T-cell (primary cell): ENCODE results near the gene GLTP. TPM values are rescaled to one million over a fixed set of nuclear protein-coding genes. Genes with fewer than 3 reads are reported as not detected.

Experiments used
- ATAC-seq, 4 experiments: fragments of 200-7000 bp in 3 of 4; fragments of 150-1000 bp in 1 of 4; cut with Tn5 transposase; replicated peaks in 1 of 4; 1 replicate in 3 of 4; 2 replicates in 1 of 4; pipeline ENCODE4 v1.10.0; 2021; ENCODE audit warnings: moderate library complexity in 3 of 4, mild to moderate bottlenecking in 2 of 4, moderate number of reproducible peaks in 1 of 4
- CTCF ChIA-PET, 2 donors: fragments of 300-600 bp; sonication (Branson Sonifier 250); formaldehyde crosslinking; loops; one replicate each; lab custom pipeline; 2022; ENCODE audit warnings: antibody characterized with exemption in 2 of 2; lab: Charles Lee
- POLR2A ChIA-PET, 2 donors: fragments of 300-600 bp; sonication (Branson Sonifier 250); formaldehyde crosslinking; loops; one replicate each; lab custom pipeline; 2022; ENCODE audit warnings: antibody characterized with exemption in 2 of 2; lab: Charles Lee
- DNase-seq, 35 experiments: peaks; one replicate each; pipeline versions ENCODE4 v3.0.0 to v3.0.0-alpha.2; 2013 to 2023
- H3K27ac ChIP-seq: one replicate; pipeline ENCODE4 v1.5.1; 2013; ENCODE audit warnings: low read length
- H3K27me3 ChIP-seq, 2 experiments: replicated peaks in 1 of 2; 1 replicate in 1 of 2; 2 replicates in 1 of 2; pipeline versions ENCODE4 v1.6.1 to v1.7.0; 2013; ENCODE audit warnings: low read length in 1 of 2, mixed read lengths in 1 of 2; ENCODE audit not compliant: control insufficient read depth in 2 of 2, insufficient read depth in 2 of 2; ENCODE audit errors: extremely low read depth in 1 of 2
- H3K36me3 ChIP-seq, 2 donors: 1 replicate in 1 of 2; 2 replicates in 1 of 2; pipeline versions ENCODE4 v1.6.1 to v1.7.0; 2013; ENCODE audit warnings: low read length in 1 of 2; ENCODE audit not compliant: control insufficient read depth in 2 of 2, insufficient read depth in 1 of 2; ENCODE audit errors: extremely low read depth in 1 of 2
- H3K4me1 ChIP-seq, 2 experiments: 1 replicate in 1 of 2; 2 replicates in 1 of 2; pipeline versions ENCODE4 v1.6.1 to v1.7.0; 2013; ENCODE audit warnings: low read length in 2 of 2, mixed read lengths in 1 of 2; ENCODE audit not compliant: insufficient read depth in 2 of 2, control insufficient read depth in 1 of 2; ENCODE audit errors: extremely low read depth in 1 of 2
- H3K4me3 ChIP-seq, 2 donors: 1 replicate in 1 of 2; 2 replicates in 1 of 2; pipeline versions ENCODE4 v1.5.1 to v1.7.0; 2013; ENCODE audit warnings: mild to moderate bottlenecking in 2 of 2, low read length in 1 of 2, moderate library complexity in 1 of 2; ENCODE audit not compliant: control insufficient read depth in 1 of 2; ENCODE audit errors: extremely low read depth in 1 of 2
- H3K9me3 ChIP-seq: 2 replicates; pipeline ENCODE4 v1.7.0; 2013
- H3K27ac Mint-ChIP-seq, 2 donors: one replicate each; pipeline ENCODE4 v1.8.0; 2020 to 2021; ENCODE audit warnings: mild to moderate bottlenecking in 2 of 2, mixed read lengths in 2 of 2
- H3K27me3 Mint-ChIP-seq, 2 donors: one replicate each; pipeline ENCODE4 v1.8.0; 2021 to 2022; ENCODE audit warnings: mixed read lengths in 2 of 2
- H3K36me3 Mint-ChIP-seq: one replicate; pipeline ENCODE4 v1.8.0; 2021; ENCODE audit warnings: mixed read lengths
- H3K4me1 Mint-ChIP-seq, 3 donors: one replicate each; pipeline ENCODE4 v1.8.0; 2020 to 2022; ENCODE audit warnings: mixed read lengths in 3 of 3, mild to moderate bottlenecking in 1 of 3
- H3K4me3 Mint-ChIP-seq, 3 donors: one replicate each; pipeline ENCODE4 v1.8.0; 2020 to 2022; ENCODE audit warnings: mild to moderate bottlenecking in 3 of 3, mixed read lengths in 3 of 3, moderate library complexity in 3 of 3
- H3K9me3 Mint-ChIP-seq, 3 donors: one replicate each; pipeline ENCODE4 v1.8.0; 2020 to 2022; ENCODE audit warnings: mixed read lengths in 3 of 3
- WGBS: methylation state at CpG from one replicate; pipeline ENCODE4 v1.1.5; 2013; ENCODE audit warnings: missing lambda C conversion rate; ENCODE audit not compliant: insufficient coverage; 5-methylcytosine and 5-hydroxymethylcytosine counted together
- total RNA-seq, 35 experiments: library from RNA in 6 of 35; stranded (reverse) in 6 of 35; fragments of 120-200 nt in 1 of 35; gene quantifications; one replicate each; pipeline versions ENCODE4 v1.2.1 to v1.2.4 and lab custom pipeline; 2013 to 2026

GLTP gene
- total RNA-seq, 5 donors from 2014 or later (not counting 1 experiment from before 2014, with no cell fraction given): 22.0 to 29.5 (median 23.8) TPM

GRCh38 chr12:109844091-109844490, 36.2 kb downstream of the GLTP start:
- Histone ChIP-seq H3K27ac (no peak overlapping the region), H3K27me3 (peaks cover 0 to 9% of the 10 kb centered on the region in 2 experiments), H3K36me3 (no peaks in the 10 kb centered on the region), H3K4me3 (no peak overlapping the region), H3K4me1 (peaks cover 2 to 8% of the 10 kb centered on the region in 2 experiments), H3K9me3 (no peaks in the 10 kb centered on the region)
- ATAC-seq: no peak
- ChIA-PET POLR2A (no interaction called here), CTCF (interaction anchor here (0.7 to 3.6 kb wide), 4 partner anchors 15 to 39 kb away, joined by 3 to 24 read pairs (median 3); no protein-coding TSS in a partner anchor)
- H3K9me3 Mint-ChIP-seq: no peaks in the 10 kb centered on the region
- no peaks in the 10 kb centered on the region for H3K36me3 Mint-ChIP-seq
- DNase-seq: no peak
- H3K4me3 Mint-ChIP-seq: no peak overlapping the region
- H3K4me1 Mint-ChIP-seq: peaks cover 0 to 6% (median 0%) of the 10 kb centered on the region in 3 donors
- H3K27me3 Mint-ChIP-seq: no peaks in the 10 kb centered on the region
- no peak overlapping the region for H3K27ac Mint-ChIP-seq
- WGBS: 89% methylated on average over 4 of the region's 5 CpGs

DNA sequence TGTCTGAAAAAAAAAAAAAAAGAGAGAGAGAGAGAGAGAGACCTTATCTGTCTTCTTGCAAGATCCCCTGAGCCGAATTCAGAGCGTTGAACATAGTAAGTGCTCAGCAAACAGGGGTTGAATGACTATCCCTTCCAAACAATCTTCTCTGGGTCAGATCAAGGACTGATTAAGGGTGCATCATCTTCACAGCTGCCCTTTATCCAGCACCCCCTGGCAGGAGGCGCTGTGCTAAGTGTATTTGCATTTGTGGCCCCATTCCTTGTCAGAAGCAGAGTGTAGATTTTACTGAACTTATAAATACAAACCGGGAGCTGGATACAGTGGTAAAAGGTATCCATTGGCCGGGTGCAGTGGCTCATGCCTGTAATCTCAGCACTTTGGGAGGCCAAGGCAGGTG, 38.3 kb downstream of the GLTP start:
- Mint-ChIP-seq H3K4me1 (peaks cover 0 to 6% (median 0%) of the 10 kb centered on the region in 3 donors), H3K36me3 (no peaks in the 10 kb centered on the region), H3K27ac (no peak overlapping the region), H3K27me3 (no peaks in the 10 kb centered on the region), H3K4me3 (no peak overlapping the region), H3K9me3 (no peaks in the 10 kb centered on the region)
- Histone ChIP-seq H3K4me3 (no peak overlapping the region), H3K9me3 (no peaks in the 10 kb centered on the region), H3K36me3 (no peaks in the 10 kb centered on the region), H3K4me1 (peaks cover 2 to 8% of the 10 kb centered on the region in 2 experiments), H3K27ac (no peak overlapping the region), H3K27me3 (peaks cover 0 to 9% of the 10 kb centered on the region in 2 experiments)
- ChIA-PET CTCF (interaction anchor here (0.7 to 1.0 kb wide), 2 partner anchors 15 to 321 kb away, joined by 4 to 9 read pairs; no protein-coding TSS in a partner anchor), POLR2A (no interaction called here)
- DNase-seq (no peak), ATAC-seq (no peak)
- WGBS: 87% methylated on average over 3 of the region's 5 CpGs

- DNase-seq (no peak), ATAC-seq (no peak)
- 83% methylated on average over 9 of the region's 9 CpGs for WGBS
- Mint-ChIP-seq H3K27me3 (no peaks in the 10 kb centered on the region), H3K4me1 (peaks cover 0 to 6% (median 0%) of the 10 kb centered on the region in 3 donors), H3K9me3 (no peaks in the 10 kb centered on the region), H3K4me3 (no peak overlapping the region), H3K36me3 (no peaks in the 10 kb centered on the region), H3K27ac (no peak overlapping the region)
- no peaks in the 10 kb centered on the region for H3K36me3 ChIP-seq
- CTCF ChIA-PET: interaction anchor here in 1 of 2 donors (0.7 kb wide), 1 partner anchor 321 kb away, joined by 9 read pairs; no protein-coding TSS in a partner anchor
- no peaks in the 10 kb centered on the region for H3K9me3 ChIP-seq
- peaks cover 2 to 8% of the 10 kb centered on the region in 2 experiments for H3K4me1 ChIP-seq
- H3K27me3 ChIP-seq: peaks cover 0 to 9% of the 10 kb centered on the region in 2 experiments
- H3K27ac ChIP-seq: no peak overlapping the region
- POLR2A ChIA-PET: interaction anchor here in 1 of 2 donors (0.6 kb wide), 1 partner anchor 13 kb away, joined by 3 read pairs; no protein-coding TSS in a partner anchor
- no peak overlapping the region for H3K4me3 ChIP-seq
Observed at GRCh38 chr12:109841356-109841755, 39.0 kb downstream of the GLTP start.

- WGBS: 70% methylated on average over 3 of the region's 7 CpGs
- Mint-ChIP-seq H3K27ac (no peak overlapping the region), H3K4me1 (peaks cover 0 to 4% (median 0%) of the 10 kb centered on the region in 3 donors), H3K9me3 (no peaks in the 10 kb centered on the region), H3K36me3 (no peaks in the 10 kb centered on the region), H3K4me3 (no peak overlapping the region), H3K27me3 (no peaks in the 10 kb centered on the region)
- peaks cover 2 to 14% of the 10 kb centered on the region in 2 experiments for H3K27me3 ChIP-seq
- DNase-seq: no peak
- H3K4me3 ChIP-seq: no peak overlapping the region
- H3K4me1 ChIP-seq: peaks cover 2 to 6% of the 10 kb centered on the region in 2 experiments
- no peak for ATAC-seq
- H3K27ac ChIP-seq: no peak overlapping the region
- no peaks in the 10 kb centered on the region for H3K9me3 ChIP-seq
- ChIA-PET POLR2A (no interaction called here), CTCF (no interaction called here)
- no peaks in the 10 kb centered on the region for H3K36me3 ChIP-seq
Observed at GRCh38 chr12:109840305-109841074, 39.9 kb downstream of the GLTP start.

DNA sequence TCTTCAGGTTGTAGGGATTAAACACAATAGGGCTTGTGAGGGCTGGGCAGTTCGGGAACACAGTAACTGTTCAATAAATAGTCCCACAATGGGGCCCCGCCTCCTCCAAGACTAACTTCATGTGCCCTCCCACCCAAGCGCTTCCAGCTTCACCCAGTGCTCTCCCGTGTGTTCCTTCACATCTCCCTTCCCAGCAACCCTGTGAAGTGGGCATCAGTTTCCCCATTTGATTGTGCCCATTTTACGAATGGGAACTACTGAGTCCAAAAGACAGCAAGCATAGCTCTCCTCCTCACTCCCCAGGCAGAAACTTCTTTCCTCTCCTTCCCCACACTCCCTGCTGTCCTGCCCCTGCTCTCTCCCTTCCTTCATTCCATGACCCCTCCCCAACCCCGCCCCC, 40.9 kb downstream of the GLTP start:
- ChIA-PET POLR2A (interaction anchor here in 1 of 2 donors (0.5 kb wide), 1 partner anchor 27 kb away, joined by 4 read pairs; no protein-coding TSS in a partner anchor), CTCF (no interaction called here)
- H3K27me3 ChIP-seq: peaks cover 2 to 23% of the 10 kb centered on the region in 2 experiments
- H3K9me3 ChIP-seq: no peaks in the 10 kb centered on the region
- Mint-ChIP-seq H3K4me1 (no peaks in the 10 kb centered on the region), H3K36me3 (no peaks in the 10 kb centered on the region), H3K27ac (no peak overlapping the region), H3K4me3 (no peak overlapping the region), H3K27me3 (peaks cover 6 to 10% of the 10 kb centered on the region in 2 donors), H3K9me3 (no peaks in the 10 kb centered on the region)
- 53% methylated on average over 5 of the region's 6 CpGs for WGBS
- no peak for ATAC-seq
- no peak overlapping the region for H3K27ac ChIP-seq
- H3K36me3 ChIP-seq: no peaks in the 10 kb centered on the region
- no peak overlapping the region for H3K4me3 ChIP-seq
- peaks cover 0 to 2% of the 10 kb centered on the region in 2 experiments for H3K4me1 ChIP-seq
- no peak for DNase-seq

GRCh38 chr12:109836916-109837315, 43.4 kb downstream of the GLTP start:
- ChIA-PET POLR2A (no interaction called here), CTCF (interaction anchor here (0.5 to 0.9 kb wide), 3 partner anchors 9 to 594 kb away, joined by 3 to 4 read pairs (median 3); no protein-coding TSS in a partner anchor)
- 92% methylated on average over 2 of the region's 3 CpGs for WGBS
- no peak overlapping the region for H3K27ac ChIP-seq
- no peak overlapping the region for H3K4me3 ChIP-seq
- peaks cover 12 to 28% of the 10 kb centered on the region in 2 donors for H3K27me3 Mint-ChIP-seq
- peaks cover 4 to 5% (median 4%) of the 10 kb centered on the region in 3 donors for H3K4me1 Mint-ChIP-seq
- no peaks in the 10 kb centered on the region for H3K9me3 Mint-ChIP-seq
- H3K4me3 Mint-ChIP-seq: no peak overlapping the region
- peaks cover 8 to 46% of the 10 kb centered on the region in 2 experiments for H3K27me3 ChIP-seq
- H3K4me1 ChIP-seq: peaks cover 2 to 6% of the 10 kb centered on the region in 2 experiments
- H3K9me3 ChIP-seq: no peaks in the 10 kb centered on the region
- no peak overlapping the region for H3K27ac Mint-ChIP-seq
- no peak for ATAC-seq
- DNase-seq: no peak
- no peaks in the 10 kb centered on the region for H3K36me3 Mint-ChIP-seq
- no peaks in the 10 kb centered on the region for H3K36me3 ChIP-seq
